ENCODE results near the gene ADAMTS3.

DNA sequence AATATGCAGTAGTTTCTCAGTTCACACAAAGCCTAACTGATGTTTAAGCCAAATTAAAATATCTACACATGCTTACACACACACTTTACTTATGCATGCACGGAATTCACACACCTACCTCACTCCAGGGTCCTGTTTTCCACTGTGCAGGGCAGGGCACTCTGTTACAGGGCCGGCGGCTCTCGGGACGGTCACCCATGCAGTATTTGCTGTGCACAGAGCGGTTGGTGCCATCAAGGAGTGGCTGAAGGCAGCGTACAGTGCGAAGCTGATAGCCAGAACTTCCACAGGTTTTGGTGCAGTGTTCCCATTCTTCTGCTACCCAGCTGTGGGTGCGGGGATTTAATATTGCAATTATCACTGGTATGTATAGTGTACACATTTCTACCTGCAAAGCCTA is 278.3 kb downstream of the ADAMTS3 start:
- TF ChIP-seq POLR2A (IDR thresholded peaks at IDR 0.05) = no peak
- TF ChIP-seq, protein P1, sequence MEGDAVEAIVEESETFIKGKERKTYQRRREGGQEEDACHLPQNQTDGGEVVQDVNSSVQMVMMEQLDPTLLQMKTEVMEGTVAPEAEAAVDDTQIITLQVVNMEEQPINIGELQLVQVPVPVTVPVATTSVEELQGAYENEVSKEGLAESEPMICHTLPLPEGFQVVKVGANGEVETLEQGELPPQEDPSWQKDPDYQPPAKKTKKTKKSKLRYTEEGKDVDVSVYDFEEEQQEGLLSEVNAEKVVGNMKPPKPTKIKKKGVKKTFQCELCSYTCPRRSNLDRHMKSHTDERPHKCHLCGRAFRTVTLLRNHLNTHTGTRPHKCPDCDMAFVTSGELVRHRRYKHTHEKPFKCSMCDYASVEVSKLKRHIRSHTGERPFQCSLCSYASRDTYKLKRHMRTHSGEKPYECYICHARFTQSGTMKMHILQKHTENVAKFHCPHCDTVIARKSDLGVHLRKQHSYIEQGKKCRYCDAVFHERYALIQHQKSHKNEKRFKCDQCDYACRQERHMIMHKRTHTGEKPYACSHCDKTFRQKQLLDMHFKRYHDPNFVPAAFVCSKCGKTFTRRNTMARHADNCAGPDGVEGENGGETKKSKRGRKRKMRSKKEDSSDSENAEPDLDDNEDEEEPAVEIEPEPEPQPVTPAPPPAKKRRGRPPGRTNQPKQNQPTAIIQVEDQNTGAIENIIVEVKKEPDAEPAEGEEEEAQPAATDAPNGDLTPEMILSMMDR (IDR thresholded peaks at IDR 0.05) = no peak
